PFSK-1 (cell line): ENCODE data around the gene LRRC7.

Experiments
- POLR2AphosphoS5 ChIP-seq: IDR thresholded peaks from 2 replicates; pipeline ENCODE4 v1.6.1; 2012; ENCODE audit warnings: low read depth, mild to moderate bottlenecking, control low read depth, low read length, moderate library complexity
- SIN3A ChIP-seq: IDR thresholded peaks from 2 replicates; pipeline ENCODE4 v1.6.1; 2012; ENCODE audit warnings: mild to moderate bottlenecking, low read length, moderate library complexity, borderline replicate concordance; ENCODE audit not compliant: insufficient read depth
- TAF1 ChIP-seq: IDR thresholded peaks from 2 replicates; pipeline ENCODE4 v1.6.1; 2012; ENCODE audit warnings: low read length, control low read depth, borderline replicate concordance; ENCODE audit not compliant: insufficient read depth
- TF ChIP-seq, protein P1 (sequence below), 2 experiments: IDR thresholded peaks; 2 replicates each; pipeline versions ENCODE4 v1.6.1 to v1.8.0; 2011 to 2012; ENCODE audit warnings: low read depth in 2 of 2, low read length in 2 of 2, control low read depth in 1 of 2, inconsistent platforms in 1 of 2, mild to moderate bottlenecking in 1 of 2, moderate library complexity in 1 of 2; ENCODE audit not compliant: insufficient read depth in 1 of 2

DNA sequence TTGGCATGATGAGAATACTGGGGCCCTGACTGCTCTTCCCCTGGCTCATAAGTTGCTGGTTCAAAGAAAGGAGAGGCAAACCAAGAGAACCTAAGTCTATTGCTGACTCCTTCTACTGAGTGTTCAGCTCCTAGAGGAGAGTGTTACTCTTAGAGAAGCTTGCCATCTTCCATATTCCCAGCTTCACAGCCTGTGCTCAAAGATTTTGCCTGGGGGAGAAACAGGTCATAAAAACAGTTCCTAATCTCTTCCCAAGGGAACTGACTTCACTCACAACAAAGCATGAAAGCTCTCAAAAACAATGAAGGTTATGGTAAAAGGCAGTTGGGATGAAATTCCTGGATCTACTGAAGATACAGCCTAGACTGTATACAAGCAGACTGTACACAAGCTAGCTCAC, 600.6 kb downstream of the LRRC7 start:
- no peak for TF ChIP-seq SIN3A
- no peak for TF ChIP-seq POLR2AphosphoS5
- TF ChIP-seq, protein P1, sequence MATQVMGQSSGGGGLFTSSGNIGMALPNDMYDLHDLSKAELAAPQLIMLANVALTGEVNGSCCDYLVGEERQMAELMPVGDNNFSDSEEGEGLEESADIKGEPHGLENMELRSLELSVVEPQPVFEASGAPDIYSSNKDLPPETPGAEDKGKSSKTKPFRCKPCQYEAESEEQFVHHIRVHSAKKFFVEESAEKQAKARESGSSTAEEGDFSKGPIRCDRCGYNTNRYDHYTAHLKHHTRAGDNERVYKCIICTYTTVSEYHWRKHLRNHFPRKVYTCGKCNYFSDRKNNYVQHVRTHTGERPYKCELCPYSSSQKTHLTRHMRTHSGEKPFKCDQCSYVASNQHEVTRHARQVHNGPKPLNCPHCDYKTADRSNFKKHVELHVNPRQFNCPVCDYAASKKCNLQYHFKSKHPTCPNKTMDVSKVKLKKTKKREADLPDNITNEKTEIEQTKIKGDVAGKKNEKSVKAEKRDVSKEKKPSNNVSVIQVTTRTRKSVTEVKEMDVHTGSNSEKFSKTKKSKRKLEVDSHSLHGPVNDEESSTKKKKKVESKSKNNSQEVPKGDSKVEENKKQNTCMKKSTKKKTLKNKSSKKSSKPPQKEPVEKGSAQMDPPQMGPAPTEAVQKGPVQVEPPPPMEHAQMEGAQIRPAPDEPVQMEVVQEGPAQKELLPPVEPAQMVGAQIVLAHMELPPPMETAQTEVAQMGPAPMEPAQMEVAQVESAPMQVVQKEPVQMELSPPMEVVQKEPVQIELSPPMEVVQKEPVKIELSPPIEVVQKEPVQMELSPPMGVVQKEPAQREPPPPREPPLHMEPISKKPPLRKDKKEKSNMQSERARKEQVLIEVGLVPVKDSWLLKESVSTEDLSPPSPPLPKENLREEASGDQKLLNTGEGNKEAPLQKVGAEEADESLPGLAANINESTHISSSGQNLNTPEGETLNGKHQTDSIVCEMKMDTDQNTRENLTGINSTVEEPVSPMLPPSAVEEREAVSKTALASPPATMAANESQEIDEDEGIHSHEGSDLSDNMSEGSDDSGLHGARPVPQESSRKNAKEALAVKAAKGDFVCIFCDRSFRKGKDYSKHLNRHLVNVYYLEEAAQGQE (IDR thresholded peaks at IDR 0.05; ENCODE audit: insufficient read depth in 1 of 2, low read depth in 2 of 2, low read length in 2 of 2), result no peak
- TF ChIP-seq TAF1, result no peak
